Daoy (cell line): ENCODE data around the gene FRK. TPM values are rescaled to one million over a fixed set of nuclear protein-coding genes. Genes with fewer than 3 reads are reported as not detected.
"Not testable (repeated sequence)": the region's sequence is repeated elsewhere in the genome, so short reads cannot be mapped to it uniquely, and the experiment has no call there.

ENCODE experiments used
- DNase-seq: peaks from one replicate; pipeline ENCODE4 v3.0.0-alpha.2; 2015; ENCODE audit warnings: low read depth
- total RNA-seq: library from RNA; depleted of rRNA; stranded (reverse); fragments of >200 nt; shearing (Covaris generic); gene quantifications from 2 replicates; pipeline ENCODE4 v1.2.3, GENCODE V29; 2014

FRK gene
- total RNA-seq, 1 experiment from 2014 or later, result 0.57 TPM

DNA sequence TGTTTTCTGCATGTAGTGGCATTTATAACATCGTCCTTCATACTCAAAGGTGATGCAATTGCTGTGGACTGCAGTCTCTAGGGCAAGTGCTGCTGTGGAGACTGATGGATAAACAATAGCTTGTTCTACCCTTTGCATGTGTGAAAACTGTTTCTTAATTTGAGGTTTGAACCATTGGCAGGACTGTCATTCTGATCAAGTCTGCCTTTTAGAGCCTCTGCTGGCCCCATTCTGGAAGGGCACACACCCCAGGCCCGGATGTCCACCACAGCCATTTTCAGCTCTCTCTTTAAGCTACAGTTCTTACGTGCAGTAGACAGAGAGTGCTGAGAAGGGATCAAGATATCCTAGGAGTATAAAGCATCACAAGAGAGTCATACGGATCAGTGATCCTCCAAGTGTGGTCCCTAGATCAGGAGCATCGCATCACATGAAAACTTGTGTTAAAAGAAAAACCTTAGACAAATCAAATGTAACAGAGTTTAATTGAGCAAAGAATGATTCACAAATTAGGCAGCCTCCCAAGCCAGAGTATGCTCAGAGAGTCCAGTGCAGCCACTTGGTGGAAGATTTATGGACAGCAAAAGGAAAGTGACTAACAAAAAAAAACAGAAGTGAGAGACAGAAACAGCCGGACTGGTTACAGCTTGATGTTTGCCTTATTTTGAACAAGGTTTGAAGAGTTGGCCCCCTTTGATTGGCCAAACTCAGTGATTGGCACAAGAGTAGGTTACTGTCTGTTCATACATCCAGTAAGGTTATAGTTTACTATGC is 52.0 kb downstream of the FRK start:
- peak; percentile 80 for DNase-seq

- no peak for DNase-seq
These were observed 55.6 kb downstream of the FRK start for GRCh38 chr6:116004841-116005815.

GRCh38 chr6:116003668-116004067 is 57.0 kb downstream of the FRK start:
- no peak for DNase-seq

- no peak for DNase-seq
These were observed 57.9 kb downstream of the FRK start for GRCh38 chr6:116002756-116003155.

DNA sequence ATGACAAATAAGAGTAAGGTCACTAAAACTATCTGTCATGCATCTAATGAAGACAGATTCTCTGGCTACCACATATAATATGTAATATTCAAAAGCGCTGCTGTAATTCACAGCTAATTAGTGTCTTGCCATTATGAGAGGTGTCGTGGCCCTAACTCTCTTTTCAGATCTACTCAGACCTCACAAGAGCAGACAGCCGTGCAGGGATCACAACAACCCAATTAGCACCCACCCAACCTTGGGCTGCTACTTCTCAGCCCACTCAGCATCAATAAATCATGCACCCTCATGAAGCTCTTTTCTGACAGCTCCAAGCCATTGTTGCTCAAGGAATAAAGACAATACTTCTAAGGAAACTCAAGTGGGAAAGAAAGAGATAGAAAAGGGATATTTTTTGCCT is 61.5 kb downstream of the FRK start:
- no peak for DNase-seq

- no peak for DNase-seq
These were observed 62.6 kb downstream of the FRK start for GRCh38 chr6:115997990-115998585.

GRCh38 chr6:115986026-115986425 is 74.7 kb downstream of the FRK start:
- no peak for DNase-seq

GRCh38 chr6:115984809-115985208 is 75.9 kb downstream of the FRK start:
- no peak for DNase-seq

DNA sequence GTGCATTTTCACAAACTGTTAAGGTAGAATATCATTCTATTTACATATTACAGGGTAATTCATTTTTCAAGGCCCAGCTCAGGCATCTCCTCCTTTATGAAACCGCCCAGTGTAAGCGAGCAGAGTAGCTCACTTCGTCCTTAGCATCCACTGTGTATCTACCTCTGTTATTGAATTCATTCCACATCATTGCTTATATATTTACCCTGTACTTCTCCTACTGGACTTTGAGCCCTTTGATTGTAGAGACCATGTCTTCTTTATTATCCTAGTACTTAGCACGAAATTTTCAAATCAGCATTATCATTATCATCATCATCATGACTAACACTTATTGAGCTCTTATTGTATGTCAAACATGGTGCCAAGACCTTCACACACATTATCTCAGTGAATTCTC is 76.7 kb downstream of the FRK start:
- no peak for DNase-seq

GRCh38 chr6:115982453-115982852 is 78.2 kb downstream of the FRK start:
- no peak for DNase-seq

DNA sequence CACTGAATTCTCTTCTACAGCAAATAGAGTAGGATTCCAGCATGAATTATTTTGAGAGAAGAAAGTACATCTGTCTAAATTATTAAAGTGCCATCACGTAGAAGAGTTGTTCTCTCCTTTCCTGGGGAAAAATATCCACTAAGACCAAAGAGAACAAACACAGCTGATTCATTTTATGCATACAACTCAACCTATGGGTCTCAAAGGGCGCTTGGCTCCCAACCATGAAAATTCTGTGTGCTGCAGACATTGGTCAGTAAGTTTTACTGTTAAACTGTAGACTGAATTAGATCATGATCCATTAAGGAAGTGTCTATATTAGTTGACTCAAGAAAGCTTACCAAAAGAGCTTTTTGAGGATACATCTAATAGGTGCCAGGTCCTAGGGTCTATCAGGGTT is 83.5 kb downstream of the FRK start:
- DNase-seq, result no peak

GRCh38 chr6:115976321-115976870 is 84.3 kb downstream of the FRK start:
- DNase-seq, result no peak

DNA sequence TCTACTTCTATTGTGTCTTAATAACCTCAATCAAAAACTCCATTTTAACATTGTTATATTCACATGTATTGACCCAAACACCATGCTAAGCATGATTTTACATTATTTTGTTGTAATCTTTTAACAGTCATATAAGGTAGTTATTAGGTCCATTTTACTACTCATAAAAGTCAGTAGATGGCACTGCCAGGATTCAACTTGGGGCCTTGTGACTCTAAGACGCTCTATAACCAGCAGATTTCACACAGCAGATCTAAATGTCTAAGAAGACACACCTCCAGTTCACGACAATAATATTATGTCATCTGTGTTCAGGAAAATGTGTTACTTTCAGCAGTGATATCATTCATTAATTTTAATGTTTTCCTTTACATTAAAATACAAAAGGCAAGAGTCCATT is 88.0 kb downstream of the FRK start:
- DNase-seq, result no peak

- no peak for DNase-seq
These were observed 88.9 kb downstream of the FRK start for GRCh38 chr6:115971785-115972184.

DNA sequence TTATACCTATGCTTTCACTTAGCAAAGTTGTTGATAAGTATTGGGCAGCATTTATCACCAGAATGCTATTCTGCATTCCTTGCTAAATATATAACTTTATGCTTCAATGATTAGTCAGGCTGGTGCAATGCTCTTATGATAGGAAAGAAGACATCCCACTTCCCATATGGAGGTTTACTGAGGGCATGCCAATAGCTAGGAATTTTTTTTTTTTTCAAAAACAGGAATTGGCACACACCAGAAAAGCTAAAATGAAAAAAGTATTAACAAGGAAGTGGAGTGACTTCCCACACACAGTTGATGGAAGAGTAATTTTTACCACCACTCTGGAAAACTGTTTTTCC is 90.8 kb downstream of the FRK start:
- DNase-seq, result no peak

DNA sequence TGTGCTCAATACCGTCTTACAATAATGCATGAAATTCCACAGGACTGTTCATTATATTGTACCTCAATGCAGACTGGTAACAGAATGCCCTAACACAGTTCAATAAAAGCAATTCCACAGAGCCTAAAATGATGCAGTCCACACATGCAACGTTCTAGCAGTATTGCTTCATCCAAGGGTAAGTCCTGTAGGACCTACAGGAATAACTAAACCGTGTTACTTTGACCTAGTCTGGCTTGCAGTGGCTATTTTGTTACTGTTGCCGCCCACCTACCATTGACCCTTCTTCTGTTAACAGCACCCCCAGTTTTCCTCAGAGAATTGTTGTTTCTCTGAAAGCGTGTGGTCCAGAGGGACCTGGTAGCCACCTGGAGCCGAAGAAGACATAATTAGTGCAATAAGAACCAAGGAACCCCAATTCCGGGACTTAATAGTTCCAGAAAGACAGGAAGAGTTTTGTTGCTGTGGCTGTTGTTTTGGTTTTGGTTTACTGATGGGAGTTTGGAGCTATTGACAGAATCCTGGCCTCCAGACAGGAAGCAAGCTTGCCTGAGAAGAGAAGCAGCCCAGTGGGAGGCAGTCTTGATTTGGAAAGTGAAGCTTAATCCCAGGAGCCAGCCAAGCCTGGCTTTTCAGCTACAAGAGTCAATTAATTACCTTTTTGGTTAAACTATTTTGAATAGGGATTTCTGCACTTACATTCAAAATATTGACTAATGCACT is 91.3 kb downstream of the FRK start:
- no peak for DNase-seq

GRCh38 chr6:115960286-115960685 is 100.4 kb downstream of the FRK start:
- DNase-seq, result not testable (repeated sequence)

GRCh38 chr6:115958958-115959357 is 101.7 kb downstream of the FRK start:
- no peak for DNase-seq

DNA sequence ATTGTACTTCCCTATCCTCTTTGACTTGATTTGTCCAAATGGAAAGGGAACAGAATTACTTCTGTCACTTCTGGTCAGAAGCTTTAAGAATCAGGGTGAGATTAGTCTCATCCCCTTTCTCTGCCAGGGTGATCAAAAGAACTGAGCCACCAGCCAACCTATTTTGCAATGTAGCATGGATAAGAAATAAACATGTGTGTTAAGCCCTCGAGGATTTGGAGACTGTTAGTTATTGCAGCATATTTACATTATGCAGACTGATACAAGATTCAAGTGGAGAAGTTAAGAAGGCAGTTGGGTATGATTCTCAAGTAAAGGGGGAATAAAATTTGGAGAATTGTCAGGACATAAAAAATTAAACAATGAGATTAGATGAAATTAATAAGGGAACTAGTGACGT is 106.0 kb downstream of the FRK start:
- DNase-seq, result no peak

DNA sequence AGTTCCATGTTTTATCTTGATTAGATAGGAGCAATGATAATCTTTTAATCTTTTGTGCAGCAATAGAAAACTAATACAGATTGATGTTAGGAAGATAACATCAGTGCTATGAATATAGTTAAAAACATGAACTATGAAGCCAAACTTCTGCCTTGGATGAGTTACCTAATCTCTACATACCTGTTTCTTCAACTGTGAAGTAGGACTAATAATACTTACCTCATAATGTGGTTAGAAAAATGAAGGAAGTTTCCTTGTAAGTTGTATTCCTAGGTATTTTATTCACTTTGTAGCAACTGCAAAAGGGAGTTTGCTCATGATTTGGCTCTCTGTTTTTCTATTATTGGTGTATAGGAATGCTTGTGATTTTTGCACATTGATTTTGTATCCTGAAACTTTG is 111.9 kb downstream of the FRK start:
- no peak for DNase-seq

DNA sequence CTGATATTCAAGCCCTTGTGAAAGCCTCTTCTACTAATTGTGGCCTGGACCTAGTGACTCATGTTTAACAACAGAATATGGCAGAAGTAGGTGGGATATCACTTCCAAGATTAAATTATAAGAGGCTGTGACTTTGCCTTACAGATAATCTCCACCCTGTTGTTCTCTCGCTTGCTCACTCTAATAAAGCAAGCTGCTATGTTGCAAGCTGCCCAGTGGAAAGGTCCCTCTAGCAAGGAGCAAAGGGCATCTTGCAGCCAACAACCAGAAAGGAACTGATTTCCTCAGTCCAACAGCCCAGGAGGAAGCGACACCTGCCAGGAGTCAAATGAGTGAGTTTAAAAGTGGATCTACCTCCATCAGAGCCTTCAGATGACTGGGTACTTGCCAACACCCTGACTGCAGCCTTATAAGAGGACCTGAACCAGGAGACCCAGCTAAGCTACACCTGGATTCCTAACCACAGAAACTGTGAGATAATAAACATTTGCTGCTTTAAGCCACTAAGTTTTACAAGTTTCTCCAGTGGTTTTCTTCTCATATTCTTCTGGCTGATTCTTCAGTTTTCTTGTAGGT is 112.6 kb downstream of the FRK start:
- DNase-seq, result no peak
